Heart right ventricle (tissue), 16 donors: ENCODE measurements around the gene GPSM1. TPM values are rescaled to one million over a fixed set of nuclear protein-coding genes. Genes with fewer than 3 reads are reported as not detected.

Source experiments
- ATAC-seq, 8 donors: fragments of 200-7000 bp; cut with Tn5 transposase; one replicate each; pipeline ENCODE4 v1.9.1; 2020; ENCODE audit warnings: mild to moderate bottlenecking in 8 of 8, moderate library complexity in 8 of 8, moderate number of reproducible peaks in 1 of 8
- DNase-seq, 2 donors: peaks; one replicate each; pipeline ENCODE4 v3.0.0-alpha.2; 2020
- H3K27ac ChIP-seq, 10 donors: fragments of 200-600 bp; sonication (generic) in 2 of 10; one replicate each; pipeline versions ENCODE4 v1.5.0 to v1.8.0; 2020 to 2022; ENCODE audit warnings: mild to moderate bottlenecking in 3 of 10
- H3K27me3 ChIP-seq, 7 donors: fragments of 200-600 bp; one replicate each; pipeline ENCODE4 v1.8.0; 2021 to 2022; ENCODE audit warnings: mild to moderate bottlenecking in 2 of 7
- H3K36me3 ChIP-seq, 9 donors: fragments of 200-600 bp; sonication (generic) in 1 of 9; one replicate each; pipeline versions ENCODE4 v1.5.0 to v1.8.0; 2020 to 2022; ENCODE audit warnings: mild to moderate bottlenecking in 2 of 9
- H3K4me1 ChIP-seq, 9 donors: fragments of 200-600 bp; sonication (generic) in 1 of 9; one replicate each; pipeline versions ENCODE4 v1.5.0 to v1.8.0; 2020 to 2022; ENCODE audit warnings: mild to moderate bottlenecking in 4 of 9
- H3K4me3 ChIP-seq, 10 donors: fragments of 200-600 bp; sonication (generic) in 2 of 10; one replicate each; pipeline versions ENCODE4 v1.5.0 to v1.8.0; 2020 to 2022; ENCODE audit warnings: mild to moderate bottlenecking in 7 of 10, moderate library complexity in 2 of 10
- H3K9me3 ChIP-seq, 11 donors: fragments of 200-600 bp in 10 of 11; sonication (generic) in 2 of 11; one replicate each; pipeline versions ENCODE4 v1.5.0 to v1.8.0; 2013 to 2022; ENCODE audit warnings: mild to moderate bottlenecking in 2 of 11, control low read depth in 1 of 11, moderate library complexity in 1 of 11
- CTCF ChIP-seq, 9 donors: fragments of 200-600 bp; sonication (generic) in 2 of 9; IDR thresholded peaks; one replicate each; pipeline versions ENCODE4 v1.5.0 to v1.8.0; 2021 to 2022; ENCODE audit warnings: antibody characterized with exemption in 9 of 9, mild to moderate bottlenecking in 5 of 9, moderate library complexity in 1 of 9
- WGBS, 2 donors: extraction: QIAGEN DNeasy Blood & Tissue Kit; methylation state at CpG; one replicate each; pipeline ENCODE4 v1.1.7; 2013; ENCODE audit warnings: inconsistent platforms in 1 of 2; 5-methylcytosine and 5-hydroxymethylcytosine counted together
- intact Hi-C, 10 donors: fragments of 100-400 bp; cut with DNase I; formaldehyde crosslinking; loops; one replicate each; pipeline versions ENCODE4 v1.11.1 to v1.14.2; 2022
- polyA plus RNA-seq, 2 donors: library from polyadenylated mRNA; stranded (reverse); fragments of 200-250 nt; gene quantifications; one replicate each; pipeline ENCODE4 v1.2.3, GENCODE V29; 2013
- total RNA-seq, 10 donors: library from RNA; stranded (reverse); fragmentation: NEBNext Ultra II Directional in 3 of 10; extraction: Animal tissue kit (Norgen Biotek cat#: 25700) in 3 of 10; gene quantifications; one replicate each; pipeline versions ENCODE4 v1.2.1 to v1.2.4, GENCODE V29; 2021 to 2023
- donor health status: Arrhythmogenic right ventricular cardiomyopathy.
- donor health status: ischemic (EF 13 %, LVEDD 7.1; RV severe dilation, severe dysfunction).
- donor health status: healthy with polysubstance abuse.
- donor health status: DM: no; HTN: yes; CAD: no.
- donor health status: DM: no; HTN: no; CAD: no.
- donor health status: ischemic (EF 25% LVEDD 6.9; RV normal size, moderate dysfunction).
- donor health status: ischemic (EF 25% LVEDD 5.7; RV mildly dilated, moderate dysfunction).
- donor health status: healthy.
- donor health status: DM: yes; HTN: yes; CAD: no.
- donor health status: Ischemic cardiomyopathy.
- donor health status: ischemic (EF 35%, LVEDD 5.7; RV mildly dilated, moderate dysfunction).
- donor health status: nonischemic (EF 11% LVEDD 7.7; RV severe dilation, severe dysfunction).
- donor health status: DM: yes; HTN: yes; CAD: no.
- donor health status: PGD.
- donor health status: ischemic (EF 29% LVEDD 5.4; RV normal size, mild dysfunction).
- donor health status: nonischemic (EF 23%, LVEDD 6.1; RV moderate dilation, normal function).

Gene GPSM1
- total and polyA plus RNA-seq, 12 donors: 19.4 to 87.8 (median 25.8) TPM

- no peak overlapping the region for H3K4me3 ChIP-seq
- intact Hi-C loops: loop anchor here in 1 of 10 donors (5.0 kb wide), 1 partner anchor 63 kb away; no protein-coding TSS in a partner anchor
- ATAC-seq (no peak), DNase-seq (no peak)
- no peaks in the 10 kb centered on the region for H3K27me3 ChIP-seq
- peaks cover 0 to 82% (median 55%) of the 10 kb centered on the region in 9 donors for H3K36me3 ChIP-seq
- WGBS, 2 donors: 86 to 89% methylated on average over 13 of the region's 13 CpGs
- no peak overlapping the region for H3K27ac ChIP-seq
- no peaks in the 10 kb centered on the region for H3K9me3 ChIP-seq
- TF ChIP-seq CTCF (IDR thresholded peaks at IDR 0.05): no peak
- peaks cover 8 to 16% (median 11%) of the 10 kb centered on the region in 9 donors for H3K4me1 ChIP-seq
Measured at GRCh38 chr9:136395020-136395340, 67.6 kb downstream of the GPSM1 start.

GRCh38 chr9:136395345-136396218 lies 68.2 kb downstream of the GPSM1 start:
- Histone ChIP-seq H3K4me1 (peaks cover 12 to 21% (median 15%) of the 10 kb centered on the region in 9 donors), H3K27me3 (no peaks in the 10 kb centered on the region), H3K9me3 (no peaks in the 10 kb centered on the region), H3K27ac (no peak overlapping the region), H3K36me3 (peaks cover 0 to 78% (median 55%) of the 10 kb centered on the region in 9 donors), H3K4me3 (no peak overlapping the region)
- intact Hi-C loops: loop anchor here in 1 of 10 donors (5.0 kb wide), 1 partner anchor 63 kb away; no protein-coding TSS in a partner anchor
- TF ChIP-seq CTCF (IDR thresholded peaks at IDR 0.05): no peak
- ATAC-seq: no peak
- WGBS, 2 donors: 86 to 90% methylated on average over 26 of the region's 26 CpGs
- no peak for DNase-seq

DNA sequence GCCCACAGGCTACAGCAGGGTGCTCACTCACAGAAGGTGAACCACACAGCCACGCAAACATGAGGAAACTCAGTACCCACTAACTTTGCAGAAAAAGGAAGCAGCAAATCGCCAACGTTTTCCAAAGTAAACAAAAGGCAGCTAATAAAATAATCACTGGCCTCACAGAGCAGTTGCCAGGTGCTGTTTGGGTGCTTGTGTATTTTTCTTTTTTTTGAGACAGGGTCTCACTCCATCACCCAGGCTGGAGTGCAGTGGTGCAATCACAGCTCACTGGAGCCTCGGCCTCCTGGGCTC lies 68.8 kb downstream of the GPSM1 start:
- TF ChIP-seq CTCF (IDR thresholded peaks at IDR 0.05): no peak
- ATAC-seq (no peak), DNase-seq (no peak)
- H3K9me3 ChIP-seq: no peaks in the 10 kb centered on the region
- peaks cover 0 to 72% (median 51%) of the 10 kb centered on the region in 9 donors for H3K36me3 ChIP-seq
- H3K27ac ChIP-seq: no peak overlapping the region
- WGBS, 2 donors: 81 to 92% methylated on average over 4 of the region's 4 CpGs
- H3K4me3 ChIP-seq: no peak overlapping the region
- intact Hi-C loops: loop anchor here in 1 of 10 donors (5.0 kb wide), 1 partner anchor 64 kb away; no protein-coding TSS in a partner anchor
- no peaks in the 10 kb centered on the region for H3K27me3 ChIP-seq
- peaks cover 13 to 24% (median 18%) of the 10 kb centered on the region in 9 donors for H3K4me1 ChIP-seq

- WGBS, 2 donors: 83 to 92% methylated on average over 6 of the region's 6 CpGs
- intact Hi-C loops: loop anchor here in 1 of 10 donors (5.0 kb wide), 1 partner anchor 65 kb away; no protein-coding TSS in a partner anchor
- TF ChIP-seq CTCF (IDR thresholded peaks at IDR 0.05): no peak
- Histone ChIP-seq H3K4me1 (peaks cover 13 to 24% (median 18%) of the 10 kb centered on the region in 9 donors), H3K27me3 (no peaks in the 10 kb centered on the region), H3K36me3 (peaks cover 0 to 69% (median 36%) of the 10 kb centered on the region in 9 donors), H3K4me3 (no peak overlapping the region), H3K27ac (no peak overlapping the region), H3K9me3 (no peaks in the 10 kb centered on the region)
- ATAC-seq (no peak), DNase-seq (no peak)
Measured at GRCh38 chr9:136397643-136398042, 70.3 kb downstream of the GPSM1 start.
